GM23338 (cell line): ENCODE data around the gene IL16. TPM values are rescaled to one million over a fixed set of nuclear protein-coding genes. Genes with fewer than 3 reads are reported as not detected.

Experiments
- ATAC-seq: fragments of 200-7000 bp; cut with Tn5 transposase; 3 replicates; pipeline ENCODE4 v1.9.1; 2020
- DNase-seq: peaks from one replicate; pipeline ENCODE4 v3.0.0-alpha.2; 2015; ENCODE audit warnings: low spot score
- H2AFZ ChIP-seq: fragments of 200-600 bp; sonication (generic); 2 replicates; pipeline ENCODE4 v1.8.0; 2016; ENCODE audit warnings: antibody characterized with exemption, mild to moderate bottlenecking, moderate library complexity
- H3F3A ChIP-seq: fragments of 200-600 bp; sonication (generic); replicated peaks from 2 replicates; pipeline ENCODE4 v1.8.0; 2017; ENCODE audit warnings: antibody characterized with exemption, mixed run types, low read depth
- H3K27ac ChIP-seq: fragments of 200-600 bp; sonication (generic); 2 replicates; pipeline ENCODE4 v1.6.1; 2016; ENCODE audit warnings: low read depth
- H3K27me3 ChIP-seq: fragments of 200-600 bp; sonication (generic); 2 replicates; pipeline ENCODE4 v1.8.0; 2016; ENCODE audit warnings: mild to moderate bottlenecking, mixed run types, moderate library complexity; ENCODE audit not compliant: insufficient read depth
- H3K36me3 ChIP-seq: fragments of 200-600 bp; sonication (generic); 2 replicates; pipeline ENCODE4 v1.8.0; 2016; ENCODE audit warnings: mild to moderate bottlenecking; ENCODE audit not compliant: insufficient read depth
- H3K4me1 ChIP-seq: fragments of 200-600 bp; sonication (generic); 2 replicates; pipeline ENCODE4 v1.8.0; 2016; ENCODE audit warnings: mild to moderate bottlenecking, moderate library complexity; ENCODE audit not compliant: insufficient read depth
- H3K4me2 ChIP-seq: fragments of 200-600 bp; sonication (generic); 2 replicates; pipeline ENCODE4 v1.7.1; 2017; ENCODE audit warnings: mixed run types
- H3K4me3 ChIP-seq: fragments of 200-600 bp; sonication (generic); 2 replicates; pipeline ENCODE4 v1.6.1; 2016; ENCODE audit warnings: mixed run types
- H3K79me2 ChIP-seq: fragments of 200-600 bp; sonication (generic); replicated peaks from 2 replicates; pipeline ENCODE4 v1.8.0; 2017; ENCODE audit warnings: mild to moderate bottlenecking; ENCODE audit not compliant: insufficient read depth
- H3K9me2 ChIP-seq: fragments of 200-600 bp; sonication (generic); 2 replicates; pipeline ENCODE4 v1.8.0; 2017; ENCODE audit not compliant: insufficient read depth
- H4K20me1 ChIP-seq: fragments of 200-600 bp; sonication (generic); replicated peaks from 2 replicates; pipeline ENCODE4 v1.8.0; 2017; ENCODE audit warnings: mild to moderate bottlenecking; ENCODE audit not compliant: insufficient read depth
- H3K27ac Mint-ChIP-seq: 2 replicates; pipeline ENCODE4 v1.8.0; 2020; ENCODE audit warnings: inconsistent platforms, mild to moderate bottlenecking, moderate library complexity, mixed read lengths
- H3K27me3 Mint-ChIP-seq: 3 replicates; pipeline ENCODE4 v1.8.0; 2022; ENCODE audit warnings: low read depth, mild to moderate bottlenecking, moderate library complexity, mixed read lengths, inconsistent platforms; ENCODE audit not compliant: insufficient read depth, poor library complexity
- H3K36me3 Mint-ChIP-seq: 3 replicates; pipeline ENCODE4 v1.8.0; 2021; ENCODE audit warnings: low read depth, mild to moderate bottlenecking, inconsistent platforms, moderate library complexity, mixed read lengths
- H3K4me1 Mint-ChIP-seq: 3 replicates; pipeline ENCODE4 v1.8.0; 2020; ENCODE audit warnings: mild to moderate bottlenecking, inconsistent platforms, mixed read lengths
- H3K4me3 Mint-ChIP-seq: 3 replicates; pipeline ENCODE4 v1.8.0; 2021; ENCODE audit warnings: moderate library complexity, mild to moderate bottlenecking, inconsistent platforms, mixed read lengths
- H3K9me3 Mint-ChIP-seq: 3 replicates; pipeline ENCODE4 v1.8.0; 2020; ENCODE audit warnings: moderate library complexity, mild to moderate bottlenecking, inconsistent platforms, mixed read lengths
- CREB1 ChIP-seq: fragments of 250-450 bp; sonication (Bioruptor Pico); IDR thresholded peaks from 2 replicates; pipeline ENCODE4 v1.5.0; 2020; ENCODE audit warnings: low read depth, mild to moderate bottlenecking, moderate library complexity
- CTCF ChIP-seq, 2 experiments: fragments of 200-600 bp in 1 of 2; sonication (generic) in 1 of 2; conservative IDR thresholded peaks; 2 replicates each; pipeline versions ENCODE4 v1.5.1 to v1.6.1; 2016 to 2017; ENCODE audit warnings: antibody characterized with exemption in 2 of 2, low read depth in 2 of 2, mild to moderate bottlenecking in 2 of 2, moderate library complexity in 1 of 2
- EZH2 ChIP-seq: fragments of 200-600 bp; sonication (generic); IDR thresholded peaks from one replicate; pipeline ENCODE4 v1.8.0; 2017; ENCODE audit warnings: antibody characterized with exemption, mild to moderate bottlenecking, low read depth; ENCODE audit not compliant: unreplicated experiment
- EZH2phosphoT487 ChIP-seq: fragments of 200-600 bp; sonication (generic); IDR thresholded peaks from one replicate; pipeline ENCODE4 v1.8.1; 2018; ENCODE audit warnings: antibody characterized with exemption; ENCODE audit not compliant: unreplicated experiment
- NANOG ChIP-seq: IDR thresholded peaks from 2 replicates; pipeline ENCODE4 v1.6.1; 2016; ENCODE audit warnings: antibody characterized with exemption, borderline replicate concordance
- POLR2AphosphoS5 ChIP-seq: IDR thresholded peaks from 2 replicates; pipeline ENCODE4 v1.6.1; 2016; ENCODE audit warnings: antibody characterized with exemption, low read depth
- STAT1 ChIP-seq: IDR thresholded peaks from one replicate; pipeline ENCODE4 v1.6.1; 2016; ENCODE audit warnings: antibody characterized with exemption; ENCODE audit not compliant: unreplicated experiment
- ZNF114 ChIP-seq: fragments of 250-450 bp; sonication (Bioruptor Pico); IDR thresholded peaks from 2 replicates; pipeline ENCODE4 v1.5.0; 2020; ENCODE audit warnings: mild to moderate bottlenecking, moderate library complexity
- ZNF331 ChIP-seq: fragments of 250-450 bp; sonication (Bioruptor Pico); IDR thresholded peaks from 2 replicates; pipeline ENCODE4 v1.5.0; 2020; ENCODE audit warnings: low read depth, mild to moderate bottlenecking, moderate library complexity
- polyA plus RNA-seq: library from polyadenylated mRNA; unstranded; fragments of >200 nt; fragmentation: Nextera tagmentation; extraction: Ambion mirVana; gene quantifications from 2 replicates; pipeline ENCODE4 v1.2.1, GENCODE V29; 2016
- total RNA-seq: library from RNA; depleted of rRNA; stranded (reverse); fragments of >200 nt; shearing (Covaris generic); gene quantifications from 2 replicates; pipeline ENCODE4 v1.2.3, GENCODE V29; 2014
- TF ChIP-seq, protein P1 (sequence below): IDR thresholded peaks from 2 replicates; pipeline ENCODE4 v1.6.1; 2016; ENCODE audit warnings: antibody characterized with exemption

The IL16 gene
- total and polyA plus RNA-seq, 2 experiments from 2014 or later, result 0.29 TPM; not detected in 1

- TF ChIP-seq CTCF (conservative IDR thresholded peaks at IDR 0.05; ENCODE audit: low read depth in 2 of 2) (no peak), EZH2 (no peak), ZNF331 (CRISPR knock-in tag) (no peak), ZNF114 (CRISPR knock-in tag) (no peak), NANOG (no peak), CREB1 (no peak)
- TF ChIP-seq, protein P1, sequence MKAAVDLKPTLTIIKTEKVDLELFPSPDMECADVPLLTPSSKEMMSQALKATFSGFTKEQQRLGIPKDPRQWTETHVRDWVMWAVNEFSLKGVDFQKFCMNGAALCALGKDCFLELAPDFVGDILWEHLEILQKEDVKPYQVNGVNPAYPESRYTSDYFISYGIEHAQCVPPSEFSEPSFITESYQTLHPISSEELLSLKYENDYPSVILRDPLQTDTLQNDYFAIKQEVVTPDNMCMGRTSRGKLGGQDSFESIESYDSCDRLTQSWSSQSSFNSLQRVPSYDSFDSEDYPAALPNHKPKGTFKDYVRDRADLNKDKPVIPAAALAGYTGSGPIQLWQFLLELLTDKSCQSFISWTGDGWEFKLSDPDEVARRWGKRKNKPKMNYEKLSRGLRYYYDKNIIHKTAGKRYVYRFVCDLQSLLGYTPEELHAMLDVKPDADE, result no peak
Measured at GRCh38 chr15:81301815-81302399, 105.2 kb downstream of the IL16 start (continued).

GRCh38 chr15:81302701-81303109, 106.0 kb downstream of the IL16 start:
- Histone ChIP-seq H4K20me1 (no peaks in the 10 kb centered on the region; the same call in 1 of the 2 replicates), H3K4me3 (no peak overlapping the region), H3K27me3 (no peaks in the 10 kb centered on the region), H3K27ac (no peak overlapping the region), H3K9me2 (no peaks in the 10 kb centered on the region; the same call in 1 of the 2 replicates), H3K4me1 (peaks cover 15% of the 10 kb centered on the region; the same call in 1 of the 2 replicates), H2AFZ (no peak overlapping the region), H3K79me2 (no peaks in the 10 kb centered on the region), H3K36me3 (no peaks in the 10 kb centered on the region), H3K4me2 (no peak overlapping the region), H3F3A (no peaks in the 10 kb centered on the region)
- Mint-ChIP-seq H3K36me3 (no peaks in the 10 kb centered on the region), H3K4me3 (no peak overlapping the region), H3K9me3 (no peaks in the 10 kb centered on the region), H3K27me3 (peaks cover 14% of the 10 kb centered on the region), H3K4me1 (peaks cover 30% of the 10 kb centered on the region), H3K27ac (no peak overlapping the region; the same call in 1 of the 2 replicates)
- no peak for TF ChIP-seq NANOG
- DNase-seq (no peak), ATAC-seq (no peak)

DNA sequence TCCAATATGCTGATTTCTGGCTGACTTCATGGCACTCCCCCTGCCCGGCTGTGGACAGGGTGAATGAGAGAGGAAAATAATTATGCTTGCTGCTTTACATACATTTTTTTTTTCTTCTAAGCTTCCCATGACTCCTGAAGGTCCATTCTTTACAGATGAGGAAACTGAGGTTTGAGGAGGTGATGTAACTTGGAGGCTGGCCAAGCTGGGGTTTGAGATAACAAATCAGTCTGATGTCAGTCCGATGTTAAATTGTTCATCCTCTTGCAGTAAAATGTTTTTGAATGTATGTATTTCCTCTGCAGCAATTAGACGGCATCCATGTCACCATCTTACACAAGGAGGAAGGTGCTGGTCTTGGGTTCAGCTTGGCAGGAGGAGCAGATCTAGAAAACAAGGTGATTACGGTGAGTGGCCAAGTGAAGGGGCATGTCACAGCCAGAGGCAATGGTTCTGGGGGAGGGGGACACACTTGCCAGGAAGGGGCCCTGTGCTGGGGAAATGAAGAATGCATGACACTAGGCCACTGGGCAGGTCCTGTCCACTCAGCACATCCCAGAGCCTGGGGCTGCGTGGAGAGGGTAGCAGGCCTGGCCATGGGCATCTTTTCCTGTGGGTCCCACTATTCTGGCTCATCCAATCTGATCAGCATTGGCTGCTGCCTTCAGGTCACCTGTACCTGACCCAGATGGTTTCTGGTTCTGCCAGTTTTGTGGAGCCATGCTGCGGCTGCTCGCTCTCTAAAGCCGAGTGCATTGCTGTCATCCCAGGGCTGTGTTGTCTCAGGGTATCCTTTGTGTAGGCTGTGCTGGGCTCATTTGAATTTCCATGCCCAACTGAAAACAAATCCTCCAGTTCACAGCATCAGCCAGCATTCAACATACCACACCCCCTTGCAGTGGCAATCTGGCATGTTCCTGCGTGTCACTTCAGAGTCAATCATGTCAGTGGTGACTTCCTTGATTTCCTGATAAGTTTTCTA, 106.9 kb downstream of the IL16 start:
- peak overlapping the region; percentile 85; the same call in 1 of the 2 replicates for H3K27ac Mint-ChIP-seq
- Histone ChIP-seq H3K36me3 (no peaks in the 10 kb centered on the region), H3K4me3 (no peak overlapping the region), H3K79me2 (no peaks in the 10 kb centered on the region), H3K4me2 (0 out of 2 replicates have a peak overlapping the region, but pooled peaks have one; percentile 4), H3F3A (no peaks in the 10 kb centered on the region), H3K9me2 (no peaks in the 10 kb centered on the region; the same call in 1 of the 2 replicates), H3K27ac (no peak overlapping the region), H3K4me1 (peaks cover 15% of the 10 kb centered on the region; the same call in 1 of the 2 replicates), H2AFZ (no peak overlapping the region), H4K20me1 (no peaks in the 10 kb centered on the region; the same call in 1 of the 2 replicates), H3K27me3 (no peaks in the 10 kb centered on the region)
- DNase-seq, result peak; percentile 63
- H3K9me3 Mint-ChIP-seq, result no peaks in the 10 kb centered on the region
- no peaks in the 10 kb centered on the region for H3K36me3 Mint-ChIP-seq
- TF ChIP-seq NANOG (no peak), STAT1 (no peak), POLR2AphosphoS5 (no peak), EZH2phosphoT487 (no peak), CREB1 (no peak), ZNF114 (CRISPR knock-in tag) (no peak), ZNF331 (CRISPR knock-in tag) (no peak)
- TF ChIP-seq, protein P1, result no peak
- ATAC-seq, result peak; percentile 97
- peaks cover 30% of the 10 kb centered on the region for H3K4me1 Mint-ChIP-seq
- peaks cover 10% of the 10 kb centered on the region for H3K27me3 Mint-ChIP-seq
- H3K4me3 Mint-ChIP-seq, result peak overlapping the region; percentile 3; the same call in 1 of the 3 replicates
